ENCODE results near the gene PHF11.

- TF ChIP-seq SRF (IDR thresholded peaks at IDR 0.05; ENCODE audit: low read depth, low read length) (no peak), TEAD4 (IDR thresholded peaks at IDR 0.05; ENCODE audit: low read depth, low read length) (no peak), EZH2 (IDR thresholded peaks at IDR 0.05; ENCODE audit: low read depth, low read length, severe bottlenecking) (no peak), CTCF (IDR thresholded peaks at IDR 0.05; ENCODE audit: control extremely low read depth in 1 of 3, insufficient read depth in 1 of 3, low read depth in 1 of 3, low read length in 3 of 3) (no peak), CHD2 (IDR thresholded peaks at IDR 0.05; ENCODE audit: low read length) (no peak)
Measured at GRCh38 chr13:49539746-49540145, 44.0 kb downstream of the PHF11 start.
